Measurements from ENCODE around the gene POU4F1.
A peak's percentile ranks its signal among the peaks of the same experiment; 100 is the strongest.

The POU4F1 gene

DNA sequence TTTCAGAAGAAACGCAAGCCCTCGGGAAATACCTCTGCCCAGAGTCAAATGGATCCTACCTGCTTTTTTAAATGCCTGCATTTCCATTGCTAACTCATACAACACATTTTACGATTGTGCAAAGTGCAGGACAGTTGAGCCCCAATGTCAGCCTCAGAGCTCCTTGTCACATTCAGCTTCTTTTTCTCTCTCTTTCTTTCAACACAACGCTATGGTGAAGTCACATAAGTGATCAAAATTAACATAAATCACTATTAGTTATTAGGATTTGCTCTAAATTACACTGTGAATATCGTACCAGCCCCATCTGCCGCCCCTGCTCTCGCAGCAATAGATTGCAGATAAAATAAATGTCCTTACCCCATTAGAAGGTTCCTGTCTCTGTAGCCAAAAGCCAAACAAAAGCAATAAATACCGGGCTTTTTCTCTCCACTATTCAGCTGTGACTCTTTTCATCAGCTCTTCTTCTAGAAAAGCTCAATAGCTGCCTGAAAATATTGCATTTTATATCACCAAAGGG is 8.8 kb downstream of the POU4F1 start:
- no peak for DNase-seq
- in situ Hi-C loops (cut with MboI; ENCODE audit: low pct_unique_long_range_greater_than_20kb, low sequenced_read_pairs), result no loop called here

DNA sequence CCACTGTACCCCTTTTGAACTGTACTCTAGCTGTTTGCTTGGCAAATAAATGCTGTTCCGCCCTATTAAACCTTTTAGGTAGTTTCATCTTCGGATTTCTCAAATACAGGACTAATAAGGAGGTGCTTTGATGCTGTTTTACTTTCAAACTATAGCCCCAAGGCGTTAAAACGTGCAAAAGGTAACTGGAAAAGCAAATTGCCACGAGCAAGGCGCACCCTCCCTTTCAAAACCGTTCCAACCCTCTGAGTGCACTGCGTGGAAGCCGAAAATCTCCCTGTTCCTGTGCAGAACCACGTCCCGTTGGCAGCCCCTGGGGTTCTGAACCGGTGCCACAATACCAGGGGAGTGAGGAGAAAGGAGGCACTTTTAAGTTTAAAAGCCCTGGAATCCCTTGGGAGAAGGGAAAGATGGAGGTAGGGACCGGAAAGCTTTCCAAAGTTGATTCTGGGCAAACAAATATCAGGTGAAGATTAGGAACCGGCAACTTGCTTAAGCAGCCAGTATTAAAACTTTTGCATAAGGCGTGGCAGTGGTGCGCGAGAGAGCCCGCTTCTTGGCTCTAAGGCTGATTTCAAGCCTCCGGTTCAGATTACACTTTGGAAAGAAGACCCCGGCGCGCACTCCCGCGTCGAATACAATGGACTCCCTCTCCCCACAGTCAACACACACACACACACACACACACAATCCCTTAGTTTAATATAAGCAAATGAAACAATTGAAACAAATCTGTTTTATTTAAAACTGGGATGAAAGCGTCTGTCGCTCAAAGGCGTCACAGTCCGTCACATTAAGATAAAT is 9.5 kb downstream of the POU4F1 start:
- in situ Hi-C loops (cut with MboI; ENCODE audit: low pct_unique_long_range_greater_than_20kb, low sequenced_read_pairs), result no loop called here
- DNase-seq, result no peak

DNA sequence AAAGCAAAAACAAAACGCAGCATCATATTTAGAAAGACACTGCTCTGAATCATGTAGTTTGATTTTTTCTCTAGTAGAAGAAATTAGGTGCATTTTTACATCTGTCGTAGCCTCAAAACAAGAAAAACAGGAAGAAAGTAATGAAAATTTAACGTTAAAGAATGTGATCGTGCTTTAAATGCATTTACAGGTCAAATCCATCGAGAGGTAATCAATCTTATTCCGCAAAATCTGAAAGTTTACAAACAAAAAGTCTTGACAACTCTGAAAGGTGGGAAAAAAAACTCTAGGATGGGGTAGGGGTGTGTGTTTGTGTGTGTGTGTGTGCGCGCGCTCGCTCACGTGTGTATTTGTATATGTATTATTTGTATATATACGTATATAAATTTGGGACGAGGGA is 10.2 kb downstream of the POU4F1 start:
- in situ Hi-C loops (cut with MboI; ENCODE audit: low pct_unique_long_range_greater_than_20kb, low sequenced_read_pairs), result no loop called here
- DNase-seq, result no peak

DNA sequence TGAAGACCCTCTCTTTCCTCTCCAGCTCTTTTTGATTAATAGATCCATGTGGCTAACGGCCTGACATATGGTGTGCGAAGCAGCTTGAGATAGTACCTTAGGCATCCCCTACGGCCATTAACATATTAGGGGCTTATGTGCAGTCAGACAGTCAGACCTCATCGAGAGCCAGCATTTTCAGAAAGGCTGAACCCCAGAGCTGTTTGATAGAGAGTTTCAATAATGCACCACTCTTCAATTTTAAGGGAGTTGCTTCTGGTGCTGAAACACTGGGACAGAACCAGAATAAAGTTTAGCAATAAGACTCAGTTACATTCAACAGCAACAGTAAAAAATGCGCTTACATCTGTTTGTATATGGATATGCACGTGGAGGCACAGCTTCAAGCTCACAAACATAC is 10.8 kb downstream of the POU4F1 start:
- no peak for DNase-seq
- in situ Hi-C loops (cut with MboI; ENCODE audit: low pct_unique_long_range_greater_than_20kb, low sequenced_read_pairs), result no loop called here

DNA sequence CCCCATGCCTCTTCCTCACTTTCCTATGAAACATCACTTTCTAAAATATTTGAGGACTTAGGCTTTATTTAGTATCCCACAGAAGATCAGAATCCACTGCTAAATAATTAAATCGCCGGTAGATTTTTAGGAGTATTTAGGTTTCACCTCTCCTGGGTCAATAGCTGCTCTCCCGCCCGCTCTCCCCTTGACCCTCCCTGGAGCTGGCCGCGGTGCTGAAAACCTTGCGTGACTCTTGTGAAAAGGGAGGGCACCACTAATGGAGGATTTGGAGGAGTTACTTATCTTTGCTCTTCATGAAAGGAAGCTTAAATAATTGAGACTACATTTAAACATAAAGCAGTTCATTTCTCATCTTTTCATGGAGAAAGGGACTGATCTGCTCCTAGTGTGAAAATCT is 14.1 kb downstream of the POU4F1 start:
- peak; percentile 41 for DNase-seq
- in situ Hi-C loops (cut with MboI; ENCODE audit: low pct_unique_long_range_greater_than_20kb, low sequenced_read_pairs), result no loop called here

DNA sequence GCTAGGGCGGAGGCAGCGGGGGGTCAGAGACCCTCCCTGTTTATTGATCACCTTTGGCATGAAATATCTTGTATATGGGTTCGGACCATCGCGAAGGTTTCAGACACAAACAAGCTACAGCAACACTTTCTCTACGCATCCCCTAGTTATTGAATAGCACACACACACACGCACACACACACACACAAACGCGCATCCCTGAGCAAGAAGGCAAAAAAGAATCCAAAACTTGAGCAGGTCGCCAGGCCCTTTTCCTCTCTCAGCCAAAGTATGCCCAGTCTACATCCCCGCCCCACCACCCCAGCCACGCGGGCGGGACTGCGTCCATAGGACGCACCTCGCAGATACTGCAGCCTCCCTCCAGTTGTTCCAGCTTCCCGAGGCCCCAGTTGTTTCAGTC is 16.0 kb downstream of the POU4F1 start:
- no peak for DNase-seq
- in situ Hi-C loops (cut with MboI; ENCODE audit: low pct_unique_long_range_greater_than_20kb, low sequenced_read_pairs), result no loop called here

DNA sequence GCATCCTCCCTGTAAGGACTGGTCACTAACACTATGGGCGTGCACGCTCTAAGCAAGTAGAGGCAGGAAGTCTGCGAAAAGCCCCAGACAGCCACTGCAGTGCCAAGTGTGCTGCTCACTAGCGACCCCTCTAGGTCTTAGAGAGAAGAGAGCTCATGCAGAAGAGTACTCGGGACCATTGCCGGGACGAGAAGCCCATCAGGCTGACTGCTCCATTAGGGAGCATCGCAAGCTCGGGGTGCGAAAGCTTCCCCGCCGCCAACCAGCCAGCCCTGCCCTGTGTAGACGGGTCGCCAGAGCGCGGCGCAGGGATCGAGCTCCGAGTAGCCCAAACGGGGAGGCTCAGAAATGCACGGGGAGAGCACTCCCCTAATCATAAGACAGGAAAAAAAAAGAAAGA is 16.6 kb downstream of the POU4F1 start:
- DNase-seq, result no peak
- in situ Hi-C loops (cut with MboI; ENCODE audit: low pct_unique_long_range_greater_than_20kb, low sequenced_read_pairs), result no loop called here

DNA sequence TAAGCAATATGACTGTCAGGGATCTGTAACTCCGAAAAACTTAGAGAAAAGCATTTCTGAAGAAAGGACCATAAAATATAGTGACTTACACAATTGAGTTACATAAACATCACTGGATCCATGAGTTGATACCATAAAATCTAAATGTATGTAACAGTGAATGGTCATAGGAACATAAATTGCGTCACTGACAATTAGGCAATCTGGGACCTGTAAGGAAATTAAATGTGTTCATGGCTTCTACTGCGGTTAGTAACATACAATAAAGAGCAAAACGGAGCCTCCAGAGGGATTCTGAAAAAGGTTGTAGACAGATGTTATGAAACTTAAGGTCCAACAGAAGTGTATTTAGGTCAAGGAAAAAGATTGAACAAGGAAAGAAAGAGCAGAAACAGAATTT is 27.1 kb downstream of the POU4F1 start:
- in situ Hi-C loops (cut with MboI; ENCODE audit: low pct_unique_long_range_greater_than_20kb, low sequenced_read_pairs), result no loop called here

DNA sequence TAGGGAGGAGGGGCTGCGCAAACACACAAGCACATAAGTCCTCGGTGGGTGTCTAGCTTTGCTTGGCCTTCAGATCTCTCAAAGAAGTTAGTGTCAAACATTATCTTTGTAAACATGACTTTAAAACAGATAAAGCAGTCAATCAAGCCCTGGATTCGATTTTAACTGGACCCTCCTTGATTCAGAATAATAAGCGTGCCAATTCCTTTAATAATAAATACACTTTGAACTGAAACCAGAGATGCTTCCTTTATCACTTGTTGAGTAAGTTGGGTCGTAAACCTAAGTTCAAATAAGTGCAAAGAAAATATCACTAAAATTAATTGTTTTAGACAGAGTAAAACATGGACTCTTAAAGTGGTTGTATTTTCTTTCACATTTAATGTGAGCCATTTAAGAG is 30.9 kb downstream of the POU4F1 start:
- in situ Hi-C loops (cut with MboI; ENCODE audit: low pct_unique_long_range_greater_than_20kb, low sequenced_read_pairs), result no loop called here
- DNase-seq, result no peak

More for the DNA sequence above, 27.1 kb downstream of the POU4F1 start:
- DNase-seq, result no peak

DNA sequence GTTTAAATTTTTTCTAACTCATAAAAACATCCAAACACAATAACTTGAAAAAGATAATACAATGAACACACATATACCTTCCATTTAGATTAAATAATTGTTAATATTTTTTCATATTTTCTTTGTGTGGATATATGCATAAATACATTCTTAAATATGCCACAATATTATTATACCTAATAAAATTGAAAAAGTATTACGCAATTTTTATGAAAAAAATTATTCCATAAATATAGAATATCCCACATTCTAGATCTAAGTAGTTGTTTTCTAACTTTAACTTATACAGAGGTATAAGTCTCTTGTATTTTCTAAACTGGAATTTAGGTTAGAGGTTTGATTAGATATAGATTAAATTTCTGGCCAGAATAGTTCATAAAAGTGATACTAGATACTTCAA is 34.3 kb downstream of the POU4F1 start:
- in situ Hi-C loops (cut with MboI; ENCODE audit: low pct_unique_long_range_greater_than_20kb, low sequenced_read_pairs), result no loop called here
- no peak for DNase-seq

DNA sequence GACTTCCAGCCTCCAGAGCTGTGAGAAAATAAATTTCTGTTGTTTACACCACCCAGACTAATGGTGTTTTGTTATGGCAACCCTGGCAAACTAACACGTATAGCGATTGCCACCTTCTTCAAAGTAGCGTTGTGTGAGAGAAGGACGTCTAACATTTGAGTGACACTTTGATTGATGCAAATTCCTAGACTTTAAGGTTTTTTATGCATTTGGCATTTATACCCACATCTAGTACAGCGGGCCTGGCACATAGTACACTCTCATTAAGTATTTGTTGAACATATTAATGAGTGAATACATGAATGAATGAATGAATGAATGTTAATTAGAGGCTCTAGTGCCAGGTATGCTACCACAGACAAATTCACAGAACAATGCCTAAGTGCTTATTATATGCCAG is 36.7 kb downstream of the POU4F1 start:
- DNase-seq, result no peak
- in situ Hi-C loops (cut with MboI; ENCODE audit: low pct_unique_long_range_greater_than_20kb, low sequenced_read_pairs), result no loop called here

DNA sequence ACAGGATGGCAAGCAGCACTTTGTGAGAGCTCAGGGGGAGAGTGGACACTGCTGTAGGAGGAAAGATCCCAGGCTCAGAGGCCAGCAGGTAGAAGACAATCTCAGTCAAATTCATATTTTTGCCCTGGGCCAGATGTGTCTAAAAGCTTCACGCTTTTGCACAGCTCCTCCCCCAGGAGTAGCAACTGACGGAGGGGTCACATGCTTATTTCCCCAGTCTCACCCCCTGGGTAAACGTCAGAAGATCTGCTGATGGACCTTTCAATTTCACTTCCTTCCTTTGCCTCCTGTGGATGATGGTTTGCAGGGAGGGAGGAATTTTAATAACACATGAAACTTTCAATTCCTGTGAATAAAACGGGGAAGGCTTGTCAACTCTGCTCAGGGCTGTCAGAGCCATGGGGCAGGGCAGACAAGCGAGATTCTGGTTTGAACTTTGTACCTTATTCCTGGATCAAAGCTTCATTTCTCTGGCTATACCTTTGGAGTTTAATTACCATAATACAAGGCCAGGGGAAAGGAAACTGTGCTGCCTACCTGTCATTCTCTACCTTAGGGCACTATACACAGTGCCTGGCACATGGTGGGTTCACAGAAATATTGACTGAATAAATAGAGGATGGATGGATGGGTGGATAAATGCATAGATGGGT is 41.0 kb downstream of the POU4F1 start:
- in situ Hi-C loops (cut with MboI; ENCODE audit: low pct_unique_long_range_greater_than_20kb, low sequenced_read_pairs), result no loop called here
- no peak for DNase-seq
